DMS79 treated with DMSO at 0.1 percent for 48 hours (cell line): ENCODE results near the gene ARSK.

ENCODE experiments used
- DNase-seq: peaks from one replicate; lab custom pipeline; 2025; lab: John Stamatoyannopoulos, UW

ARSK gene

GRCh38 chr5:95563367-95563766 is 8.5 kb downstream of the ARSK start:
- no peak for DNase-seq

GRCh38 chr5:95564450-95564849 is 9.5 kb downstream of the ARSK start:
- DNase-seq: no peak

- DNase-seq: no peak
Observed at GRCh38 chr5:95565280-95565920, 10.5 kb downstream of the ARSK start.

GRCh38 chr5:95572016-95572415 is 17.1 kb downstream of the ARSK start:
- DNase-seq: no peak

GRCh38 chr5:95581576-95581975 is 26.7 kb downstream of the ARSK start:
- DNase-seq: no peak

GRCh38 chr5:95583992-95584391 is 29.1 kb downstream of the ARSK start:
- no peak for DNase-seq

GRCh38 chr5:95590880-95591279 is 36.0 kb downstream of the ARSK start:
- no peak for DNase-seq

- DNase-seq: no peak
Observed at GRCh38 chr5:95591490-95591901, 36.6 kb downstream of the ARSK start.

GRCh38 chr5:95595289-95595931 is 40.5 kb downstream of the ARSK start:
- DNase-seq: no peak

GRCh38 chr5:95599252-95599651 is 44.4 kb downstream of the ARSK start:
- no peak for DNase-seq

- DNase-seq: no peak
Observed at GRCh38 chr5:95600557-95600956, 45.7 kb downstream of the ARSK start.

GRCh38 chr5:95605786-95606185 is 50.9 kb downstream of the ARSK start:
- no peak for DNase-seq

GRCh38 chr5:95606419-95606818 is 51.5 kb downstream of the ARSK start:
- no peak for DNase-seq

GRCh38 chr5:95609711-95610110 is 54.8 kb downstream of the ARSK start:
- no peak for DNase-seq

GRCh38 chr5:95610546-95610945 is 55.6 kb downstream of the ARSK start:
- DNase-seq: no peak

GRCh38 chr5:95611396-95611795 is 56.5 kb downstream of the ARSK start:
- no peak for DNase-seq

- DNase-seq: no peak
Observed at GRCh38 chr5:95613514-95613913, 58.6 kb downstream of the ARSK start.

- DNase-seq: no peak
Observed at GRCh38 chr5:95615164-95615467, 60.2 kb downstream of the ARSK start.

- no peak for DNase-seq
Observed at GRCh38 chr5:95617057-95617456, 62.2 kb downstream of the ARSK start.

- DNase-seq: no peak
Observed at GRCh38 chr5:95619096-95619495, 64.2 kb downstream of the ARSK start.

GRCh38 chr5:95619514-95620029 is 64.7 kb downstream of the ARSK start:
- peak; percentile 20 for DNase-seq

- peak; percentile 30 for DNase-seq
Observed at GRCh38 chr5:95620030-95620869, 65.3 kb downstream of the ARSK start, which contains the start of gene GPR150. TSS of gene GPR150 (plus strand) at chr5:95620087. CDS start at chr5:95620276, 189 bp downstream.
